ENCODE measurements around the gene SMIM1.
"Not testable (repeated sequence)": the region's sequence is repeated elsewhere in the genome, so short reads cannot be mapped to it uniquely, and the experiment has no call there.

SMIM1 gene, protein sequence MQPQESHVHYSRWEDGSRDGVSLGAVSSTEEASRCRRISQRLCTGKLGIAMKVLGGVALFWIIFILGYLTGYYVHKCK

DNA sequence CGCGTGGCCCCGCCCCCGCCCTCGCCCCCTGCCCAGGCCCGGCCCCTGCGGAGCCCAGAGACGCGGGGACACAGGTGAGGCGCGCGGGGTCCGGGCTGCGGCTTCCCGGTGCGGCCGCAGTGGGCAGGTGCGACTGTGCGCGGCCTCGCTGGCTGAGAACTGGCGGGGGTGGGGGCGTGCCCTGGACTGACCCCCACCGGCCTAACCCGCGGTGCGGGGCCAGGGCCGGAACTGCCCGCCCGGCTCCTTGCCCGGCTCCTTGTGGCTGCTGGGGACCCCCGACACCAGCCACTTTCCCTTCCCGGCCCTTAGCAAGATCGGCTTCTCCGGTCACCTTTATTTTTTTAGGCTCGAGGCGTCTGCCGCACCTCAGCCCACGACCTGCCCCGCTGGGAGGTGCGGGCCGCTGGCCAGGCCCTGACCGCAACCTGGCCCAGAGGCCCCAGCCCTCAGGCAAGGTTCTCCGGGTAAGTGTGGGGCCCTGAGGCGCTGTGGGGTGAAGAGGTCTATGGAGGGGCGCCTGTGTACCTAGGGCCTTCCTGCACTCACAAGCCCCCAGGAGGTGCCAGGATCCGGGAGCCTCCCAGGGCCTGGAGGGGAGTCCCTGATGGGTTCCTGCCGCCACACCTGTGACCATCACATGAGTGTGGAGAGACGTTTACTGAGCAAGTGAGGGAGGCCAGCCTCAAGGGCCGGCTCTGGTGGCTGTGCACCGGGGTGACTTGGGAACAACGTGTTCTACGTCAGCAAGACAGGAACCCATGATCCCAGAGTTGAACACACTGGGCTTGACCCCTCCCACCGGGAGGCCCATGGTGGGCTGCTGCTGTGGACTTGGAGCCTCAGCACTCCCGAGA lies at the start of gene SMIM1:
Gene SMIM1, plus strand, starts transcription at position 35 of the 857 bp plus-strand sequence. CDS start 2,625 bp downstream, outside the sequence.
- no peak for DNase-seq

DNA sequence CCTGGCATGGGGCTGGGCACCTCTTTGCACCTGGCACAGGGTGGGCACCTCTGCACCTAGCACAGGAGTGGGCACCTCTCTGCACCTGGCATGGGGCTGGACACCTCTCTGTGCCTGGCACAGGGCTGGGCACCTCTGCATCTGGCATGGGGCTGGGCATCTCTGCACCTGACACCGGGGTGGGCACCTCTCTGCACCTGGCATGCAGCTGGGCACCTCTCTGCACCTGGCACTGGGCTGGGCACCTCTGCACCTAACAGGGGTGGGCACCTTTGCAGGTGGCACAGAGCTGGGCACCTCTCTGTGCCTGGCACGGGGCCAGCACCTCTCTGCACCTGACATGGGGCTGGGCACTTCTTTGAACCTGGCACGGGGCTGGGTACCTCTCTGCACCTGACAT lies 49.7 kb upstream of the SMIM1 start:
- no peak for DNase-seq

DNA sequence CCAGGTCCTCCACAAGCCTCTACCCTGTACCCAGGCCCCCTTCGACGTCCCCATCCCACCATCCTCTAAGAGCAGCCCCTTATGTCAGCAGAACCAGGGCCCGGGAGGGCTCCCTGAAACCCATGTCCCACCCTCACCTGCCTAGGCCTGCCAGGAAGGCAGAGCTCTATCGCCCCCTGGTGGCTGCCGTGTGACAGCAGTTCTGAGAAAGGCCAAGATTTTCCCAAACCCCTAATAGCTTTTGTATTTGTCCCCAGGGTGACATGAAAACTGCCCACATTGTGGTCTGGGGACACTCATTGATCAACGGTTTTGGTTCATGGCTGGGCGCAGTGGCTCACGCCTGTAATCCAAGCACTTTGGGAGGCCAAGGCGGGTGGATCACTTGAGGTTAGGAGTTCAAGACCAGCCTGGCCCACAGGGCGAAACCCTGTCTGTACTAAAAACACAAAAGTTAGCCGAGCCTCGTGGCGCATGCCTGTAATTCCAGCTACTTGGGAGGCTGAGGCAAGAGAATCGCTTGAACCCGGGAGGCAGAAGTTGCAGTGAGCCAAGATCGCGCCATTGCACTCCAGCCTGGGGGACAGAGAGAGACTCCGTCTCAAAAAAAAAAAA lies 48.0 kb upstream of the SMIM1 start:
- not testable (repeated sequence) for DNase-seq

DNA sequence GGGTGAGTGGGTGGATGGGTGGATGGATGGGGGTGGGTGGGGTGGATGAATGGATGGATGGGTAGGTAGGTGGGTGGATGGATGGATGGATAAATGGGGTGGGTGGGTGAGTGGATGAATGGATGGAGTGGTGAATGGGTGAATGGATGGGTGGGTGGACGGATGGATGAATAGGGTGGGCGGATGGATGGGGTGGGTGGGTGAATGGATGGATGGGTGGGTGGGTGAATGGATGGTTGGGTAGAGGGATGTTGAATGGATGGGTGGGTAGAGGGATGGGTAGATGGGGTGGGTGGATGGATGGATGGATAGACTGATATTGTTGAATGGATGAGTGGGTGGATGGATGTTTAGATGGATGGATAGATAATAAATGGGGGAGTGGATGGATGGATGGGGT lies 47.2 kb upstream of the SMIM1 start:
- no peak for DNase-seq

DNA sequence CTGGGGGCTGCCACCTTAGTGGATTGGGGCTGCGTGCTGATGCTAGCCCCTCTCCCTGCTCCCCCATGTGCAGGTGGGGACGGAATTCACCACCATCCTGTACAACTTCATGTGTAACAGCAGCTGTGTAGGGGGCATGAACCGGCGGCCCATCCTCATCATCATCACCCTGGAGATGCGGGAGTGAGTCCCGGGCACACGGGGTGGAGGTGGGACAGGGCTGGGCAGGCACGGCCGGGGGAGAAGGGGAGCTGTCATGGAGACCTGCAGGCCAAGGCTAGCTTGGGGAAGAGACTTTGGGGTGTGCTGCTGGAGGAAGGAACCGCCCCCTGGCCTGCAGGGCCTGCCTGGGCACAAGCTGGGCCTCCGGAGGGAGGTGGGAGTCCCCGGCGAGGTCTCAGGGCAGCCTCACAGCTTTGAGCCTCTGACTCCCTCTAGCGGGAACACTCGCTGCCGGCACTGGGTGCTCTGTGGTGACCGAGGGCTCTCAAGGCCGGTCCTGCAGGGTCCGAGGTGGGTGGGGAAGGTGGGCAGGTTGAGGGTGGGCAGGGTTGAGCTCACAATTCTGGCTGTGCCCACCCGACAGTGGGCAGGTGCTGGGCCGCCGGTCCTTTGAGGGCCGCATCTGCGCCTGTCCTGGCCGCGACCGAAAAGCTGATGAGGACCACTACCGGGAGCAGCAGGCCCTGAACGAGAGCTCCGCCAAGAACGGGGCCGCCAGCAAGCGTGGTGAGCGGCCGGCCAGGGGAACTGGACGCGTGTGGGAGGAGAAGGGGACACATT lies 45.3 kb upstream of the SMIM1 start:
- DNase-seq: no peak

DNA sequence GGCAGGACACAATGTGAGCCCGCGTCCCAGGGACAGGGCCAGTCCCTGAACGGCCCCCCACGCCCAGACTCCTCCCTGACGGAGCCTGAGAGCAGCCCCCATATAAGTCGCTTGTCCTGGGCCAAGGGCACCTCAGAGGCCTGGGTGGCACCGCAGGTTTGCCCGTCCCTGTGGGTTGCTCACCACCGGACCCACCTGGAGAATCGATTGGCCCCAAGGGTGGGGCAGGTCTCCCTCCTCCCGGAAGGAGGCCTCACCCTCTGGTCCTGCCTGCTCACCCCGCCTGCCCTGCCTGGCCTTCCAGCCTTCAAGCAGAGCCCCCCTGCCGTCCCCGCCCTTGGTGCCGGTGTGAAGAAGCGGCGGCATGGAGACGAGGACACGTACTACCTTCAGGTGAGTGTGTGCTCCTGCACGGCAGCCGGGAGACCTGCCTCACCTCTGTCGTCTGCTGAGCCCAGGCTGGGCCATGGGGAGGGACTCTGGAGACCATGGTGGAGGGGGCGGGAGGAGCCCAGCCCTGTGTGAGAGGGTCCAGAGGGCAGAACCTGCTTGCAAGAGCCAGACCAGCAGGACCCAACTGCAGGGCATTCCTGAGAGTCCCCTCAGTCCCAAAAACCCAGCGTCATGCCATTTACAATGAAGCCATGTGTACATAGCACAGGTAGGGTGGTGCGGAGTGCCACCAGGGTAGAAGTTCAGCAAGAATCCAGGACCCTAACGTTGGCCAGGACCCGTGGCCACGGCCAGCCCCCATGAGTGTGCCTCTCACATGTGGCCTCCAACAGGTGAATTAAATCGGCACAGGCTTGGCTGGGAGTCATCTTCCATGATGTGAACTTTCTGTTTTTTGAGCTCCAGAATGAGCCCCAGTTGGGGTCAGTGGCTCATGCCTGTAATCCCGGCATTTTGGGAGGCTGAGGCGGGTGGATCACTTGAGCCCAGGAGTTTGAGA lies 44.4 kb upstream of the SMIM1 start:
- no peak for DNase-seq

DNA sequence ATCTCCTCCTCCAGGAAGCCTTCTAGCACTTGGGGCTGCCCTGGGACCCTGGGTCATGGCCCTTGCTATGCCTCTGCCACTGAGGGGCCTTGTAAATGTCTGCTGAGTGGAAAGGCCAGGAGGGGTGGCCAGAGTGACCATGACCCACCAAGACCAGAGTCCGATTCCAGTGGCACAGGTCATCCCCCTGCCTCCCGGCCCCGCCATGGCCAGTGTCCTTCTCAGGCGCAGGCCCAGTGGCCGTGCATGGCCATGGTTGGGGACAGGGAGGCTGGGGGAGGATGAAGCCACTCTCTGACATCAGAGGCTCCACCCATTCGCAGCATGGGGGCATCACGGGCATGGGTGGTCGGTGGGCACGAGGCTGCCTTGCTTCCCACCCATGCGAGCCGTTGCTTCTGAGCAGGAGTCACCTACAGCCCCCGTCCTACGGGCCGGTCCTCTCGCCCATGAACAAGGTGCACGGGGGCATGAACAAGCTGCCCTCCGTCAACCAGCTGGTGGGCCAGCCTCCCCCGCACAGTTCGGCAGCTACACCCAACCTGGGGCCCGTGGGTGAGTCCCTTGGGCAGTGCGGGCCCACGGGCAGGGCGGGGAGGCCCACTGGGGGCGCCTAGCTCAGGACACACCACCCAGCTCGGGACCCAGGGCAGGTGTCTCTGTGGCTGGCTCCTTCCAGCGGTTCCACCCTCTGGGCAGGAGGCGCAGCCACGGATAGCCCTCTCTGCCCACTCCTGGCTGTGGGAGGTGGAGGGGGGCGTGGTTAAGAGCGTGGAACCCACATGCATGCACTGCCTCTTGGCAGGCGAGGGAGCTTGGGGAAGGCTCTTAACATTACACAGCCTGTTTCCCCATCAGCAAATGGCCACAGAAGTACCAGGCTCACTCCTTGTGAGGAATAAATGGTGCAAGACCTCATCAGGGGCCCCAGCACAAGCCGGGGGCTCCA lies 42.7 kb upstream of the SMIM1 start:
- DNase-seq: no peak

DNA sequence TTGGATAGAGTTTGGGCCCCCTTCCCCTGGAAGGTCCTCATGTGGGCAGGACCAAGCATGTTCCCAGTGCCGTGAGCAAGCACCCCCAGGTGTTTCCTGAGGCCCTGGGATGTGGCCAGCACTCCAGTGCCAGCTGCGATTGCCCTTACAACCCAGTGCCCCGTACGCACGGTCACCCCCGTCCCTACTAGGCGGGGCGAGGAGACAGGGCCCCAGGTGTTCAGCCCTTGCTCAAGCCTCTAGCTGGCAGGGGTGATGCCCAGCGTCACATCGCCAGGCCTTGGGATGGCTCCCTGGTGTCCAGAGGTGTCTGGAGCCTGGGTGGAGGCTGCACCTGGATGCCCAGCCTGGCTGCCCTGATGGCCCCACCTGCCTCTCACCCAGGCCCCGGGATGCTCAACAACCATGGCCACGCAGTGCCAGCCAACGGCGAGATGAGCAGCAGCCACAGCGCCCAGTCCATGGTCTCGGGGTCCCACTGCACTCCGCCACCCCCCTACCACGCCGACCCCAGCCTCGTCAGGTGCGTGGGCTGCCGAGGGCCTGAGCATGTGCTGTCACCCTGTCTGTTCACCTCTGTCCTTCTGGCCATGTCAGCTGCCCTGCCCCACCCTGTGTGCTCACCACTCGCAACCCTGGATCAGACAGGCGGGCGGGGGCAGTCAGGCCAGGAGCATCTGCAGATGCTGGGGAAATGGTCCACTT lies 41.9 kb upstream of the SMIM1 start:
- DNase-seq: no peak

DNA sequence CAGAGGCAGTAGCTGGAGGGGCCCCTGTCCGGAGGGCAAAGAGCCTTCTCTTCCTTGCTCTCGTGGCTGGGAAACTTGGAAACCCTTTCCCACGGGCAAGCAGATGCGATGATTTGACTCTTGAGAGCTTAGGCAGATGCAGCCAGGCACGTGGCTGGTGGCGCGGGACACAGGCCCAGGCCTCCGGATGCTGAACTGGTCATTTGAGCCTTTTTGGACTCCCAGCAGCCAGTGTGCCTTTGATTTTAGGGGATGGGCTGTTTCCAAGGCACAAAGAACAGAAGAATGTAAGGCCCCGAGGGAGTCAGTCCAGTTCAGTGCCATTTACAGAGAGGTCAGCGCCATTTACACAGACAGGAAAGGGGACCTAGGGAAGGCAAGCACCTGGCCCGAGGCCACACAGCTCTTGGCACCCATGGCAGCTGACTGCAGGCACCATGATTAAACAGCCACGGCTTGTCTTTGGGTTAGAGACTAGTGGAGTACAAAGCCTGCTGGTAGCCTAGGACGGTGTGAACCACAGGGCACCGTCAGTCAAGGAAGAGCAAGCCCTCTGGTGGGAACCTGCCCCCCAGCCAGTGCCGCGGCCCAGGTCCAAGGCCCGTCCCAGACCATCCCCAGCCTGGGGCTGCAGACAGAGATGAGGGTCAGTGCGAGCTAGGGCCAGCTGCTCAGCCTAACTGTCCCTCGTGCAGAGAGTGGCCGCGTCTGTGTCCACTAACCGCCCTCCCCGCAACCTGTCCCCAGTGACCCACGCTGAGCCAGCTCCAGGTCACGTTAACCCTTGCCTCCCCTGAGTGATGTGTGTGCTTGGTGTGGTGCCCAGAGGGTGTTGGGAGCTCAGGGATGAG lies 40.7 kb upstream of the SMIM1 start:
- no peak for DNase-seq

DNA sequence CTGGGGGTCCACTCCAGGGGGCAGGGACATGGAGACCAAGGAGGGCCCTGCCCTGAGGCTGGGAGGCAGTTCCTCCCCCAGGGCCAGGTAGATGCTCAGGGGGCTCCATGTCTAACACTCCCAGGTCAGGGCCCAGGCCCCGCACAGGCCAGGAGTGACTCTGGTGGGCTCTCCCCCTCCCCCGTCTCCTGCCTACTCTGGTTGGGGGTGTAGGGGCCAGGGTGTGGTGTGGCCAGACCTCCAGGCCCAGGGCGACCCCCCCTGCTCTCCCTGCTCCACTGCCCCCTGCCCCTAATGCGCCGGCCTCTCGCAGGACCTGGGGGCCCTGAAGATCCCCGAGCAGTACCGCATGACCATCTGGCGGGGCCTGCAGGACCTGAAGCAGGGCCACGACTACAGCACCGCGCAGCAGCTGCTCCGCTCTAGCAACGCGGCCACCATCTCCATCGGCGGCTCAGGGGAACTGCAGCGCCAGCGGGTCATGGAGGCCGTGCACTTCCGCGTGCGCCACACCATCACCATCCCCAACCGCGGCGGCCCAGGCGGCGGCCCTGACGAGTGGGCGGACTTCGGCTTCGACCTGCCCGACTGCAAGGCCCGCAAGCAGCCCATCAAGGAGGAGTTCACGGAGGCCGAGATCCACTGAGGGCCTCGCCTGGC lies 40.0 kb upstream of the SMIM1 start:
- no peak for DNase-seq

DNA sequence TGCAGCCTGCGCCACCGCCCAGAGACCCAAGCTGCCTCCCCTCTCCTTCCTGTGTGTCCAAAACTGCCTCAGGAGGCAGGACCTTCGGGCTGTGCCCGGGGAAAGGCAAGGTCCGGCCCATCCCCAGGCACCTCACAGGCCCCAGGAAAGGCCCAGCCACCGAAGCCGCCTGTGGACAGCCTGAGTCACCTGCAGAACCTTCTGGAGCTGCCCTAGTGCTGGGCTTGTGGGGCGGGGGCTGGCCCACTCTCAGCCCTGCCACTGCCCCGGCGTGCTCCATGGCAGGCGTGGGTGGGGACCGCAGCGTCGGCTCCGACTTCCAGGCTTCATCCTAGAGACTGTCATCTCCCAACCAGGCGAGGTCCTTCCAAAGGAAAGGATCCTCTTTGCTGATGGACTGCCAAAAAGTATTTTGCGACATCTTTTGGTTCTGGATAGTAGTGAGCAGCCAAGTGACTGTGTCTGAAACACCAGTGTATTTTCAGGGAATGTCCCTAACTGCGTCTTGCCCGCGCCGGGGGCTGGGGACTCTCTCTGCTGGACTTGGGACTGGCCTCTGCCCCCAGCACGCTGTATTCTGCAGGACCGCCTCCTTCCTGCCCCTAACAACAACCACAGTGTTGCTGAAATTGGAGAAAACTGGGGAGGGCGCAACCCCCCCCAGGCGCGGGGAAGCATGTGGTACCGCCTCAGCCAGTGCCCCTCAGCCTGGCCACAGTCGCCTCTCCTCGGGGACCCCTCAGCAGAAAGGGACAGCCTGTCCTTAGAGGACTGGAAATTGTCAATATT lies 39.3 kb upstream of the SMIM1 start:
- no peak for DNase-seq

DNA sequence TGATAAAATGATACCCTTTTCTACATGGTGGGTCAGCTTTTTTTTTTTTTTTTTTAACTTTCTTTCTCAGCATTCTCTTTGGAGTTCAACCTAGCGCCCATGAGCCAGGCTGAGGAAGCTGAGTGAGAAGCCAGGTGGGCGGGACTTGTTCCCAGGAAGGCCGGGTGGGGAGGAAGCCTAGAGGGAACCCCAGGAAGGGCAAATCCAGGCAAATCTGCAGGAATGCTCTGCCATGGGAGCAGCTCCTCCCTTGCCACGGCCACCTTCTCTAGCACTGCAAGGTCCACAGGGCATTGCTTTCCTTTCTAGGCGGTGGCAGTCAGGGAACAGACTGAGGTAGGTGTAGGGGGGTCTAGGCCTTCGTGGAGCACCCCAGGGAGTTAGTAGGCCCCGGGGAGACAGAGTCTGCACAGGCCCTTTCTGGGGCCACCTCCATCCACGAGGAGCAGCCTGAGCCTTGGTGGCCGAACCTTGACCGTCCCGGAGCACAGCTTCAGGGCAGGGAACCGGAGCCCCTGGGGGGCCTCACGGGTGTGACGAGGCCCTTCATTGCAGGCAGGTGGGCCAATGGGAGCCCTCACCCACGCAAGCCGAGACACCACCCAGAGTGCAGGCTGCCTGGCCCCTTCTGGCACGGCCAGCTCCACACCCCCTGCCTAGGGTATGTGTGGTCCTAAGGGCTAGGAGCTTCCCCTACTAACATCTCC lies 38.5 kb upstream of the SMIM1 start:
- DNase-seq: no peak

DNA sequence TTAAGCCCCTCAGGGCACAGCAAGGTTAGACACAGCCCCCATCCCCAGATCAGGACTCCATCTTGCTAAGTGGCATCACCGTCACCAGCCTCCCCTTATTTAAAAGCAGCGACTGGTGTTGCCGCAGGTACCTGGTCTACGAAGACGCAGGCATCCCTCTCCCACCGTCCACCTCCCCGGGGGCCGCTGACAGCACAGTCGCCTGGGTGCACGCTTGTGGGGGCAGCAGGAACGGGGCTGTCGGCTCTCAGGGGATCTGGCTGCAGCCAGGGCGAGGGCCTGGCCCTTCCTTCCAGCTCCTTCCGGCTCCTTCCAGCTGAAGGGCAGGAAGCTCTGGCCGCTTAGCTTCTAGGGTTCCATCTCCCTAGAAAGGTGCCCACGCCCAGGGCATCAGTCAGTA lies 37.9 kb upstream of the SMIM1 start:
- DNase-seq: no peak

DNA sequence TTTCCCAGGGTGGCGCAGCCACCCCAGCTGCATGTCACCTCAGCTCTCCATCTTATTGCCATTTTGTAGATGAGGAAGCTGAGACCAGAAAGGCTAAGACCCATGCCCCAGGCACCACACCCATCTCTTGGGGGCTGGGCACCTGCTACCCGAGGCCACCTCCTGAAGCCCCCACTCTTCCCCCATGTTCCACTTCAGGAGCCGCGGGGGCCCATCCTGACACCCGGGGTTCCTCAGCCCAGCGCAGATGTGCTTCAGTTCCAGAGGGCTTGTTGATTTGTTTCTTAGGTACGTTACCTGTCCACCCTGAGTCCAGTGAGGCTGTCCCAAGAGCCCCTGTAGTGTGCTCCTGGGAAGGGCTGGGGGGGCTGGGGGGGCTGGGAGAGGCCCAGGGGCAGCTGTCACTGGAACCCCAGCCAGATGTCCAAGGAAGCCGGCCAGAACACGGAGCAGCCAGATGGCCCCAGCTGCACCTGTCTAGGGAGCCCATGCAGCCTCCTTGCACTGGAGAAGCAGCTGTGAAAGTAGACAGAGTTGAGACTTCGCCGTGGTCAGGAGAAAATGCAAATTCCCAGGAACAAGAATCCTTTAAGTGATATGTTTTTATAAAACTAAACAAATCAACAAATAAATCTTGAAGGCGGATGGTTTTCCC lies 37.4 kb upstream of the SMIM1 start:
- DNase-seq: no peak

DNA sequence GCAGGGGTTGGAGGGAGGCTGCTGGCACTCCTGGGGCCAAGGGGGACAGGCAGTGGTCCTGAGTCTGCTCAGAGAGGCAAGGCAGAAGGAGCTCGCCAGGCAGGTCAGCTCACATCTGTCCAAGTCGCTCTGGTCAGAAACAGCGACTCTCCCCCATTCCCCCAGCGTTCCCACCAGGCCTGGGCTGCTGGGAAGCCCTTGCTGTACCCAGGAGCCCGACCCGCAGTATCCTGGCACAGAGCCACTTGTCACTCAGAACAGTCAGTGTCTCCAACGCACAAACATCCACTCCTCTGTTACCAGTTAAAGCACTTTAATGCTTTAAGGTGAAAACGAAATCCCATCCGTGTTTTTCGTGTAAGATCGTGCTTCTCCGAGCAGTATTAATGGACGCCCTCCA lies 36.9 kb upstream of the SMIM1 start:
- no peak for DNase-seq

DNA sequence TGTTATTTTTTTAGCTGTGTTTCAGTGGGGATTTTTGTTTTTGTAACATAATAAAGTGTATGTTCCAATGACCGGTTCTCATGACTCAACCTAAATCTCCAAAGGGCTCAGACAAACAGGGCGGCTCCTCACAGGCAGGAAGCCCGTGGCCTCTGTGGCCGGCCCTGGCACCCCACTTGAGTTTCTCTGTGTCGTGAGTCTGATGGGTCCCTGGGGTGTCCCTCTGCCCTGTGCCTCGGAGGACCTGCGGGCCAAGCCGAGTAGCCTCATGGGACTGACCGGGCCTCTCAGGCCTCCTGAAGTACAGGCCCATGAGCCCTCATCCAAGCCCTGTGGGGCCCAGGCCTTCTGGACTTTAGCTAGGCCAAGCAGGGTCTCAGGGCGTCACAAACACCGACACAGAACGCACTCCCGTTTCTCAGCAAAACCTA lies 36.4 kb upstream of the SMIM1 start:
- DNase-seq: no peak

DNA sequence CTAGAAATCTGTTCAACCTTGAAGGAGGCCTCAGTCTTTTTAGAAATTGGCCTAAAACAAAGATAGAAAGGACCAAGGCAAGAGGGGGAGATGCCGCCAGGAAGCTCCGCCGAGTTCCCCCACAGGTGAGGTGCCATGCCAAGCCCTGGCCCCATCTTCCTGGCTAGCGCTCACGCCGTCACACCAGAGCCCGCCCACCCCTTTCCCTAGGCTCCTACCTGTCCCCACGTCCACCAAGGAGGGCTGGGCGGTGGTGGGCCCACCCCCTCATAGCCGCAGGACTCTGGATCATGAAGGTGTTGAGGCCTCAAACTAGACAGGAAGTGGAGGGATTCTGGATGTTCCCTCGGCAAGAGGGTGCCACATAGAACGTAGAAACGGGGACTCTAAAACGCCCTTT lies 35.8 kb upstream of the SMIM1 start:
- DNase-seq: no peak
